Activated CD4-positive, CD25-positive, alpha-beta regulatory T cell (primary cell): ENCODE measurements around the gene SART3.

ENCODE experiments used
- DNase-seq, 4 experiments: peaks; one replicate each; lab custom pipeline; 2025; lab: John Stamatoyannopoulos, UW

SART3 gene

GRCh38 chr12:108560752-108561719 lies at the start of gene SART3:
Gene SART3, minus strand, starts transcription at chr12:108561173. Its CDS starts 19 bp downstream, at chr12:108561154.
- DNase-seq, result peak; percentile 55 to 65 (median 60)

- no peak for DNase-seq
Observed at GRCh38 chr12:108610336-108610815, 49.4 kb upstream of the SART3 start.

- DNase-seq, result no peak
Observed at GRCh38 chr12:108609537-108610335, 48.8 kb upstream of the SART3 start.

GRCh38 chr12:108608616-108609015 lies 47.6 kb upstream of the SART3 start:
- DNase-seq, result no peak

GRCh38 chr12:108607981-108608600 lies 47.1 kb upstream of the SART3 start:
- no peak for DNase-seq

- DNase-seq, result no peak
Observed at GRCh38 chr12:108606492-108606891, 45.5 kb upstream of the SART3 start.

- DNase-seq, result no peak
Observed at GRCh38 chr12:108605690-108606406, 44.9 kb upstream of the SART3 start.

- no peak for DNase-seq
Observed at GRCh38 chr12:108605000-108605689, 44.2 kb upstream of the SART3 start.

- no peak for DNase-seq
Observed at GRCh38 chr12:108604208-108604941, 43.4 kb upstream of the SART3 start.

- DNase-seq, result no peak
Observed at GRCh38 chr12:108603743-108604142, 42.8 kb upstream of the SART3 start.

- no peak for DNase-seq
Observed at GRCh38 chr12:108602976-108603704, 42.2 kb upstream of the SART3 start.

GRCh38 chr12:108602209-108602705 lies 41.3 kb upstream of the SART3 start:
- DNase-seq, result no peak

- no peak for DNase-seq
Observed at GRCh38 chr12:108600702-108601007, 39.7 kb upstream of the SART3 start.

GRCh38 chr12:108599948-108600701 lies 39.2 kb upstream of the SART3 start:
- no peak for DNase-seq

- DNase-seq, result no peak
Observed at GRCh38 chr12:108599541-108599940, 38.6 kb upstream of the SART3 start.

- no peak for DNase-seq
Observed at GRCh38 chr12:108598553-108599250, 37.7 kb upstream of the SART3 start.

GRCh38 chr12:108597559-108598471 lies 36.8 kb upstream of the SART3 start, which contains the start of gene TMEM119:
Gene TMEM119, minus strand, starts transcription at chr12:108598084. Its CDS starts 5,701 bp downstream, at chr12:108592383.
- no peak for DNase-seq
